AG09309 (cell line): ENCODE measurements around the gene HSD17B14.
"Not testable (repeated sequence)": the region's sequence is repeated elsewhere in the genome, so short reads cannot be mapped to it uniquely, and the experiment has no call there.

Experiments used
- DNase-seq: peaks from one replicate; pipeline ENCODE4 v3.0.0-alpha.2; 2010; ENCODE audit warnings: low read depth
- H3K4me3 ChIP-seq: 2 replicates; pipeline ENCODE4 v1.5.1; 2011; ENCODE audit warnings: mild to moderate bottlenecking, low read depth, low read length, moderate library complexity; ENCODE audit not compliant: control insufficient read depth
- CTCF ChIP-seq: IDR thresholded peaks from 2 replicates; pipeline ENCODE4 v1.5.1; 2011; ENCODE audit warnings: mild to moderate bottlenecking, low read depth, low read length, inconsistent platforms; ENCODE audit not compliant: insufficient read depth, control insufficient read depth; ENCODE audit errors: missing control alignments

HSD17B14 gene

GRCh38 chr19:48859711-48860572, 23.7 kb upstream of the HSD17B14 start:
- H3K4me3 ChIP-seq: no peak overlapping the region
- no peak for TF ChIP-seq CTCF
- no peak for DNase-seq

- no peak for DNase-seq
- TF ChIP-seq CTCF: no peak
- no peak overlapping the region for H3K4me3 ChIP-seq
These were observed 22.9 kb upstream of the HSD17B14 start for GRCh38 chr19:48858984-48859710.

- TF ChIP-seq CTCF: no peak
- DNase-seq: no peak
- no peak overlapping the region for H3K4me3 ChIP-seq
These were observed 20.6 kb upstream of the HSD17B14 start for GRCh38 chr19:48856921-48857320.

- no peak overlapping the region for H3K4me3 ChIP-seq
- TF ChIP-seq CTCF: no peak
- DNase-seq: no peak
These were observed 17.8 kb upstream of the HSD17B14 start for GRCh38 chr19:48854103-48854502.

GRCh38 chr19:48853483-48853882, 17.2 kb upstream of the HSD17B14 start:
- DNase-seq: no peak
- no peak overlapping the region for H3K4me3 ChIP-seq
- TF ChIP-seq CTCF: no peak

GRCh38 chr19:48852292-48852691, 16.0 kb upstream of the HSD17B14 start:
- no peak for DNase-seq
- no peak overlapping the region for H3K4me3 ChIP-seq
- no peak for TF ChIP-seq CTCF

- not testable (repeated sequence) for DNase-seq
These were observed 10.4 kb upstream of the HSD17B14 start for GRCh38 chr19:48846659-48847058.

More at GRCh38 chr19:48846659-48847058, 10.4 kb upstream of the HSD17B14 start:
- H3K4me3 ChIP-seq: not testable (repeated sequence)
